Activated CD4-positive, alpha-beta T cell treated with anti-CD3 and anti-CD28 coated beads for 36 hours (primary cell): ENCODE measurements around the gene AGT. TPM values are rescaled to one million over a fixed set of nuclear protein-coding genes. Genes with fewer than 3 reads are reported as not detected.

Source experiments
- ATAC-seq: fragments of 200-7000 bp; cut with Tn5 transposase; one replicate; pipeline ENCODE4 v1.10.0; 2021; ENCODE audit warnings: mild to moderate bottlenecking, moderate library complexity
- CTCF ChIA-PET: fragments of 350-600 bp; sonication (Branson Sonifier 250); formaldehyde crosslinking; loops from one replicate; lab custom pipeline; 2021; ENCODE audit warnings: antibody characterized with exemption; lab: Charles Lee
- POLR2A ChIA-PET: fragments of 350-600 bp; sonication (Branson Sonifier 250); formaldehyde crosslinking; loops from one replicate; lab custom pipeline; 2021; ENCODE audit warnings: antibody characterized with exemption, inconsistent platforms; lab: Charles Lee
- DNase-seq: peaks from one replicate; pipeline ENCODE4 v3.0.0-alpha.2; 2020
- H3K27ac Mint-ChIP-seq: one replicate; pipeline ENCODE4 v1.8.0; 2021; ENCODE audit warnings: mixed read lengths
- H3K27me3 Mint-ChIP-seq: one replicate; pipeline ENCODE4 v1.8.0; 2021; ENCODE audit warnings: mixed read lengths
- H3K36me3 Mint-ChIP-seq: one replicate; pipeline ENCODE4 v1.8.0; 2021; ENCODE audit warnings: low read depth, mixed read lengths
- H3K4me1 Mint-ChIP-seq: one replicate; pipeline ENCODE4 v1.8.0; 2021; ENCODE audit warnings: mixed read lengths
- H3K4me3 Mint-ChIP-seq: one replicate; pipeline ENCODE4 v1.8.0; 2021; ENCODE audit warnings: mild to moderate bottlenecking, moderate library complexity, mixed read lengths
- H3K9me3 Mint-ChIP-seq: one replicate; pipeline ENCODE4 v1.8.0; 2021; ENCODE audit warnings: low read depth, mixed read lengths
- intact Hi-C, 2 experiments: fragments of 100-400 bp; cut with DNase I in 1 of 2; cut with micrococcal nuclease in 1 of 2; formaldehyde crosslinking; loops; one replicate each; pipeline versions ENCODE4 v1.14.2 to v1.15.1; 2022 to 2024; cut with DNase I, micrococcal nuclease
- total RNA-seq, 2 experiments: library from RNA; stranded (reverse); gene quantifications; one replicate each; pipeline ENCODE4 v1.2.3, GENCODE V29; 2021

The AGT gene
- total RNA-seq, 2 experiments from 2014 or later: not detected

- CTCF ChIA-PET: no interaction called here
- Mint-ChIP-seq H3K36me3 (peaks cover 13% of the 10 kb centered on the region), H3K4me3 (no peak overlapping the region), H3K27me3 (no peaks in the 10 kb centered on the region), H3K4me1 (no peaks in the 10 kb centered on the region), H3K27ac (no peak overlapping the region), H3K9me3 (no peaks in the 10 kb centered on the region)
- intact Hi-C loops: no loop called here
- DNase-seq (no peak), ATAC-seq (no peak)
- POLR2A ChIA-PET: no interaction called here
Measured at GRCh38 chr1:230696722-230697437, 17.0 kb downstream of the AGT start.

- peaks cover 17% of the 10 kb centered on the region for H3K36me3 Mint-ChIP-seq
Measured at GRCh38 chr1:230696218-230696617, 17.7 kb downstream of the AGT start.

GRCh38 chr1:230694991-230695390, 18.9 kb downstream of the AGT start:
- intact Hi-C loops: no loop called here
- no peaks in the 10 kb centered on the region for H3K27me3 Mint-ChIP-seq
- CTCF ChIA-PET: interaction anchor here (0.6 kb wide), 1 partner anchor 52 kb away, joined by 3 read pairs; no protein-coding TSS in a partner anchor
- no peak for DNase-seq
- no peaks in the 10 kb centered on the region for H3K9me3 Mint-ChIP-seq
- H3K4me3 Mint-ChIP-seq: no peak overlapping the region
- no peak for ATAC-seq
- peaks cover 21% of the 10 kb centered on the region for H3K36me3 Mint-ChIP-seq
- H3K27ac Mint-ChIP-seq: no peak overlapping the region
- POLR2A ChIA-PET: no interaction called here
- no peaks in the 10 kb centered on the region for H3K4me1 Mint-ChIP-seq

More at GRCh38 chr1:230696218-230696617, 17.7 kb downstream of the AGT start:
- intact Hi-C loops: no loop called here
- H3K4me3 Mint-ChIP-seq: no peak overlapping the region
- ATAC-seq (no peak), DNase-seq (no peak)
- no peaks in the 10 kb centered on the region for H3K27me3 Mint-ChIP-seq
- H3K27ac Mint-ChIP-seq: no peak overlapping the region
- H3K4me1 Mint-ChIP-seq: no peaks in the 10 kb centered on the region
- no peaks in the 10 kb centered on the region for H3K9me3 Mint-ChIP-seq
- CTCF ChIA-PET: no interaction called here
- POLR2A ChIA-PET: no interaction called here

- H3K4me1 Mint-ChIP-seq: no peaks in the 10 kb centered on the region
- H3K27ac Mint-ChIP-seq: no peak overlapping the region
- H3K27me3 Mint-ChIP-seq: no peaks in the 10 kb centered on the region
- H3K36me3 Mint-ChIP-seq: peaks cover 26% of the 10 kb centered on the region
- ChIA-PET CTCF (no interaction called here), POLR2A (no interaction called here)
- no peaks in the 10 kb centered on the region for H3K9me3 Mint-ChIP-seq
- ATAC-seq (no peak), DNase-seq (no peak)
- intact Hi-C loops: no loop called here
- no peak overlapping the region for H3K4me3 Mint-ChIP-seq
Measured at GRCh38 chr1:230694464-230694863, 19.5 kb downstream of the AGT start.

GRCh38 chr1:230693777-230694176, 20.1 kb downstream of the AGT start:
- DNase-seq (no peak), ATAC-seq (no peak)
- no peaks in the 10 kb centered on the region for H3K27me3 Mint-ChIP-seq
- ChIA-PET POLR2A (no interaction called here), CTCF (no interaction called here)
- no peaks in the 10 kb centered on the region for H3K4me1 Mint-ChIP-seq
- H3K9me3 Mint-ChIP-seq: no peaks in the 10 kb centered on the region
- no peak overlapping the region for H3K27ac Mint-ChIP-seq
- intact Hi-C loops: no loop called here
- H3K36me3 Mint-ChIP-seq: peaks cover 29% of the 10 kb centered on the region
- no peak overlapping the region for H3K4me3 Mint-ChIP-seq

GRCh38 chr1:230693221-230693620, 20.7 kb downstream of the AGT start:
- no peak for DNase-seq
- no peak for ATAC-seq
- ChIA-PET POLR2A (no interaction called here), CTCF (no interaction called here)
- Mint-ChIP-seq H3K4me3 (no peak overlapping the region), H3K27ac (no peak overlapping the region), H3K27me3 (no peaks in the 10 kb centered on the region), H3K36me3 (peaks cover 32% of the 10 kb centered on the region), H3K9me3 (no peaks in the 10 kb centered on the region), H3K4me1 (no peaks in the 10 kb centered on the region)
- intact Hi-C loops: no loop called here

GRCh38 chr1:230691615-230692014, 22.3 kb downstream of the AGT start:
- Mint-ChIP-seq H3K27me3 (no peaks in the 10 kb centered on the region), H3K9me3 (no peaks in the 10 kb centered on the region), H3K27ac (no peak overlapping the region), H3K4me1 (no peaks in the 10 kb centered on the region), H3K36me3 (peaks cover 34% of the 10 kb centered on the region), H3K4me3 (no peak overlapping the region)
- ChIA-PET POLR2A (no interaction called here), CTCF (no interaction called here)
- intact Hi-C loops: no loop called here
- ATAC-seq (no peak), DNase-seq (no peak)

GRCh38 chr1:230690101-230690500, 23.8 kb downstream of the AGT start:
- Mint-ChIP-seq H3K36me3 (peaks cover 42% of the 10 kb centered on the region), H3K27me3 (no peaks in the 10 kb centered on the region), H3K9me3 (no peaks in the 10 kb centered on the region), H3K4me3 (no peak overlapping the region), H3K27ac (no peak overlapping the region), H3K4me1 (no peaks in the 10 kb centered on the region)
- DNase-seq: no peak
- intact Hi-C loops: no loop called here
- ChIA-PET CTCF (no interaction called here), POLR2A (no interaction called here)
- no peak for ATAC-seq

- ChIA-PET CTCF (interaction anchor here (0.5 kb wide), 1 partner anchor 272 kb away, joined by 3 read pairs; no protein-coding TSS in a partner anchor), POLR2A (no interaction called here)
- peaks cover 45% of the 10 kb centered on the region for H3K36me3 Mint-ChIP-seq
- H3K9me3 Mint-ChIP-seq: no peaks in the 10 kb centered on the region
- H3K27me3 Mint-ChIP-seq: no peaks in the 10 kb centered on the region
- intact Hi-C loops: no loop called here
- no peak overlapping the region for H3K4me3 Mint-ChIP-seq
- no peak overlapping the region for H3K27ac Mint-ChIP-seq
- ATAC-seq (no peak), DNase-seq (no peak)
- no peaks in the 10 kb centered on the region for H3K4me1 Mint-ChIP-seq
Measured at GRCh38 chr1:230686747-230687146, 27.2 kb downstream of the AGT start.

- Mint-ChIP-seq H3K36me3 (peaks cover 41% of the 10 kb centered on the region), H3K4me3 (no peak overlapping the region), H3K27ac (no peak overlapping the region), H3K4me1 (no peaks in the 10 kb centered on the region), H3K27me3 (no peaks in the 10 kb centered on the region), H3K9me3 (no peaks in the 10 kb centered on the region)
- ATAC-seq: no peak
- ChIA-PET CTCF (interaction anchor here (1.3 kb wide), 1 partner anchor 41 kb away, joined by 4 read pairs; no protein-coding TSS in a partner anchor), POLR2A (no interaction called here)
- intact Hi-C loops: no loop called here
- no peak for DNase-seq
Measured at GRCh38 chr1:230684998-230685397, 28.9 kb downstream of the AGT start.

- H3K36me3 Mint-ChIP-seq: peaks cover 38% of the 10 kb centered on the region
- ChIA-PET POLR2A (interaction anchor here (0.7 kb wide), 1 partner anchor 290 kb away, joined by 5 read pairs; no protein-coding TSS in a partner anchor), CTCF (interaction anchor here (0.7 to 1.3 kb wide), 3 partner anchors 40 to 561 kb away, joined by 3 to 4 read pairs (median 3); no protein-coding TSS in a partner anchor)
- no peak overlapping the region for H3K4me3 Mint-ChIP-seq
- H3K27me3 Mint-ChIP-seq: no peaks in the 10 kb centered on the region
- no peaks in the 10 kb centered on the region for H3K4me1 Mint-ChIP-seq
- intact Hi-C loops: no loop called here
- no peak overlapping the region for H3K27ac Mint-ChIP-seq
- no peak for DNase-seq
- H3K9me3 Mint-ChIP-seq: no peaks in the 10 kb centered on the region
- ATAC-seq: no peak
Measured at GRCh38 chr1:230684146-230684545, 29.8 kb downstream of the AGT start.

GRCh38 chr1:230682882-230683610, 30.9 kb downstream of the AGT start:
- Mint-ChIP-seq H3K9me3 (no peaks in the 10 kb centered on the region), H3K27me3 (no peaks in the 10 kb centered on the region), H3K4me1 (no peaks in the 10 kb centered on the region), H3K36me3 (peaks cover 41% of the 10 kb centered on the region), H3K4me3 (no peak overlapping the region), H3K27ac (no peak overlapping the region)
- CTCF ChIA-PET: interaction anchor here (0.5 to 0.7 kb wide), 2 partner anchors 9 to 562 kb away, joined by 3 read pairs; no protein-coding TSS in a partner anchor
- ATAC-seq (no peak), DNase-seq (no peak)
- intact Hi-C loops: no loop called here
- POLR2A ChIA-PET: no interaction called here
